Measurements from ENCODE around the gene MCC. TPM values are rescaled to one million over a fixed set of nuclear protein-coding genes. Genes with fewer than 3 reads are reported as not detected.

Gene MCC
- total RNA-seq, 1 donor from 2014 or later, result 10.2 TPM

- DNase-seq (ENCODE audit: low spot score in 2 of 2) (no peak), FAIRE-seq (no peak)
These were observed 254.6 kb downstream of the MCC start for GRCh38 chr5:113233606-113234005.

- DNase-seq (ENCODE audit: low spot score in 2 of 2), result no peak
- no peak for FAIRE-seq
These were observed 255.6 kb downstream of the MCC start for GRCh38 chr5:113232667-113233066.

- DNase-seq (ENCODE audit: low spot score in 2 of 2) (no peak), FAIRE-seq (no peak)
These were observed 256.0 kb downstream of the MCC start for GRCh38 chr5:113232221-113232620.

DNA sequence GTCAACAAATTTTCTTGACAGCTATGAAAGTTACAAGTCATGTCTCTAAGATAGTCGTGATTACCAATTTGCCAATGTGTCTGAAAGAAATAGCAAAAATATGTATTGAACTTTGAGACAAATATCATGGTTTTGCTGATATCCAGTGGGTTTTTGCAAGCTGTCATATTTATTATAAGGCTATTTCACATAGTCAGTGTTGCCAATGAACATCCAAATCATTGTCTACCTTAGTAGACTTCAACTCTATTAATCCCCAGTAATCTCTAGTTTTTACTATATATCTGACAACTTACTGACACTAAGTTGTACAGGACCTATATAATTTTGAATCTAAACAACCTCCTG lies 256.6 kb downstream of the MCC start:
- DNase-seq (ENCODE audit: low spot score in 2 of 2) (no peak), FAIRE-seq (no peak)

DNA sequence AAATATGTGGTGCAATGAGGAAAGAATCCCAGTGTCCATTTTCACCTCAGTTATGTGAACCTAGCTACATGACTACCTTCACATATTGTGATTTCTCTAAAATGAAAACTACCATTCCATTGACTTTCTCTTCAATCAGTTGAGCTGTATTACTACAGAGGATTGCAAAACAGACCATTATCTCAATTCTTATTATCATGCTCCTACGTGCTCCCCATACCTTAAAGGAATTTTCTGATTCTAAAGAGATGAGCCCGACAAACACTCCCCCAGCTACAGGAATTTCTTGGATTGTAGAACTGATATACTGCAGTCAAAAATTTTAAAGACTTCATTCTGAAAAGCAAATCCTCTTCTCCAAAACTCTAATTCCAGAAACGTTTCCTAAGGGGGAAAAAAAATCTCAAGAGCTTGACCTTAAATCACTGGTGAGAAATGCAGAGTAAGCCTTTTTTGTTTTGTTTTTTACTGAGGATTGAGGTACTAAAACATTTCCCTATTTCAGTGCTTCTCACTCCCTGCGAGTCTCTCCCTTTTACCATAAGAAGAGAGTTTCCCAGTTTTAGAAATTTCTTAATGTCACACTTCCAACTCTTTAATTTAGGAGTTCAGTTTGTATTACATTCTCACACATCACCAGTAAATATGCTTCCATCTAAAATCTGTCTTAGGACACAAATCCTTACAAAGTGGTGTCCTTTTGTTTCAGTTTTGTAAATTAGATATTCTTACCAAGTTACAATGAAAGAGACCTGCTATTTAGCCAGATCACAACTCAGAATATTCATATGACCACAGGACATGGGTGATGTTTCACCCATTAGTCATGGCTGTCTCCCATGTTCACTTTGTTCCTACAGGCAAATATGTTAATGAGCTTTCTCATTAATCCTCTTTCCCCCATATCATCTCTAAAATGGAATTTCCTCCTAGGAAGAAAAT lies 257.3 kb downstream of the MCC start:
- FAIRE-seq (no peak), DNase-seq (ENCODE audit: low spot score in 2 of 2) (no peak)

DNA sequence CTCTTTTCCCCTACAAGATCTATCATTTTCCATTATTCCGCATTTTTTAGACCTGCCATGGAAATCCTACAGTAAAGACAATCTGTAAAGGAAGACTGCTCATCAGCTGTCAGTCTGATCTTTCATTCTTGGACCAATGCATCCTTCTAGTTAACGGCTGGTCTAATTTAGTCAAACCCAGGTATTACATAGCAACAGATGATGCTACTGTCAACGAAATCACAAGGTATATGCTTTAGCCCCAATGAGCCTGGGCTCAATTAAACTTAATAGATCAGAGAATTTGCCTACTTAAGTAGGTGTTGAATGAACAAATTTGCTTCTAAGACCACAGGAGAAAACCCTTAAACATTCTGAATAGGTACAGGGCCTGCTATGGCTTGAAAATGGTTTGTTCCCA lies 260.5 kb downstream of the MCC start:
- no peak for FAIRE-seq
- DNase-seq (ENCODE audit: low spot score in 2 of 2), result no peak

GRCh38 chr5:113226116-113226736 lies 262.0 kb downstream of the MCC start:
- DNase-seq (ENCODE audit: low spot score in 2 of 2), result no peak
- no peak for FAIRE-seq

- FAIRE-seq (no peak), DNase-seq (ENCODE audit: low spot score in 2 of 2) (no peak)
These were observed 263.0 kb downstream of the MCC start for GRCh38 chr5:113225259-113225658.

DNA sequence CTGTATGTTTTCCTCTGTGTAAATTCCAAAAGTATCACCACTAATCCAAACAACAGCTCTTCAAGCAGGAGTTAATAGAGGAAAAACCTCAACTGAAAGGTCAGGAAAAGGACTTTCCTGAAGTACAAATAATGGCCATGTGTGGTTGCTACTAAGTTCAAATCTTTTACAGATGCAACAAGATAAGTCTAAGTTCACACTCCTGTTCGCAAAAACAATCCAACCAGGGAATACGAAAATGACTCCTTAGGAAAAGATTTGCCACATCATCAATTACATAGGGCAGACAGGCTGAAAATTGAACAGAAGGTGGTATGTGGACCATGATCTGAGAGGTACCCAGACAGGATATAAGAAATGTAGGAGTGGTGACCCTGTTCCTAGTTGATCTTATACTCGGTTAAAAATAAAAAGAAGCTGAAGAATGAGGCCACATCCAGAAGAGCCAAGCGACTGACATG lies 263.6 kb downstream of the MCC start:
- FAIRE-seq (no peak), DNase-seq (ENCODE audit: low spot score in 2 of 2) (no peak)

- DNase-seq (ENCODE audit: low spot score in 2 of 2), result no peak
- FAIRE-seq, result no peak
These were observed 264.2 kb downstream of the MCC start for GRCh38 chr5:113223831-113224604.

- FAIRE-seq, result no peak
- no peak for DNase-seq (ENCODE audit: low spot score in 2 of 2)
These were observed 264.9 kb downstream of the MCC start for GRCh38 chr5:113223315-113223714.

- FAIRE-seq (no peak), DNase-seq (ENCODE audit: low spot score in 2 of 2) (no peak)
These were observed 266.7 kb downstream of the MCC start for GRCh38 chr5:113221294-113222176.

DNA sequence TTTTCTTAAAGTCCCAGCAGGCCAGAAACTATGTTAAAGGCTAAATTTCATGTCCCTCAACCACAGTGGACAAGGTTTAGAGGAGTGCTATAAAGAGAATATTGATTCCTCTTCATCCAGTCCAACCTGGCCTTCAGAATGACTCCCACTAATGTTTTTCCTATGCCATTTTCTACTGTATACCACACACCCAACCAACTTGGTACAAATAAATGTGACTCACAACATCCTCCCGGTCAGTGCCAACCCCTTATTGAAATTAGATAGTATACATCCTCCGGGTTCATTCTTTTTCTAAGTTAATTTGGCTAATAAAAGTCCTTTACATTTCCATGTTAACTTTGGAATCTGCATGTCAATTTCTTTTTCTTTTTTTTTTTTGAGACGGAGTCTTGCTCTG lies 268.6 kb downstream of the MCC start:
- DNase-seq (ENCODE audit: low spot score in 2 of 2), result no peak
- FAIRE-seq, result no peak

GRCh38 chr5:113218906-113219517 lies 269.2 kb downstream of the MCC start:
- DNase-seq (ENCODE audit: low spot score in 2 of 2) (no peak), FAIRE-seq (no peak)

GRCh38 chr5:113218200-113218599 lies 270.1 kb downstream of the MCC start:
- FAIRE-seq (no peak), DNase-seq (ENCODE audit: low spot score in 2 of 2) (no peak)

DNA sequence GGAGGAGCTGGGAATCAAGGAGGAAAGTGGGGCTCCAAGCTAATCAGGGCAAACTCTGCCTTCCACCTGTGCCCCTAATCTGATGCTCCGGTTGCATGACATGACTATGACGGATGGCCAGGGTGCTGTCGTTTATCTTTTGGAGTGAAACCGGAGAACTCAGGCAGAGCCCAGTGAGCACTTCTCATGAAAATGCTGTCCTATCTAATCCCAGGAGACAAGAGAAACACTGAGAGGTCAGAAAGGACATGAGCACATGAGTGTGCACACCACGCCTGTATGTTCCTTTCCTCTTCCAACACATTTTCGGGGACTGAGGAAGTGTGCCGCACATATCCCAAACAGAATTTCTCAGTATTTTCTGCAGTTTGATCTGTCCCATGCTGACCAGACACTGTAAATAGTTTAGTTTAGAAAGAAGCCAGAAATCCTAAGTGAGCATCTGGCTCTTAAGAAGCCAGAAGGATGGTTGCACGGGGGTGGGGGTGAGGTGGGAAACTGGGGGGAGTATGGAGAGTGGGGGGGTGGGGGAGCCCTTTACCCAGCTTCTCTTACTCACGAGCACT lies 270.6 kb downstream of the MCC start:
- FAIRE-seq (no peak), DNase-seq (ENCODE audit: low spot score in 2 of 2) (no peak)

DNA sequence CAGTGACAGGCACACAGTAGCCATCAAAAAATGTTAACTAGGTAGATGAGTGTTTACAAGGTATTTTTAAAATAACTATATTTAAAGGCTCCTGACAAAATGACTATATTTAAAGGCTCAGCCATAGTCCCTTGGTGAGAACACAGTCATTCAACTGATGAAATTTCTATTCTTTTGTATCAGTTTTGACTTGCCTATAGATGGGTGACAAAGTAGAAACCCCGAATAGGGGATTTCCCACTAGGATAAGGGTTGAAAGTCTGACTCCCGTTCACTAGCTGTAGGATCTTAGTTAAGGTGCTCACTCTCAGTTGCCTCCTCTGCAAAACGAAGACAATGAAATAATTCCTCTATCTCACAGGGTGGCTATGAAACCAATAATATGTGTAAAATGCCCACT lies 271.7 kb downstream of the MCC start:
- no peak for FAIRE-seq
- DNase-seq (ENCODE audit: low spot score in 2 of 2), result no peak

- FAIRE-seq (no peak), DNase-seq (ENCODE audit: low spot score in 2 of 2) (no peak)
These were observed 272.7 kb downstream of the MCC start for GRCh38 chr5:113215401-113216060.
